AG10803 (cell line): ENCODE results near the gene WDFY4.

ENCODE experiments used
- DNase-seq: peaks from one replicate; pipeline ENCODE4 v3.0.0; 2010; ENCODE audit warnings: low read depth
- H3K4me3 ChIP-seq: 2 replicates; pipeline ENCODE4 v1.5.1; 2011; ENCODE audit warnings: mild to moderate bottlenecking, low read length, control low read depth
- TF ChIP-seq, protein P1 (sequence below): conservative IDR thresholded peaks from 2 replicates; pipeline ENCODE4 v1.5.1; 2011; ENCODE audit warnings: mild to moderate bottlenecking, low read length, control low read depth, inconsistent platforms

Gene WDFY4

DNA sequence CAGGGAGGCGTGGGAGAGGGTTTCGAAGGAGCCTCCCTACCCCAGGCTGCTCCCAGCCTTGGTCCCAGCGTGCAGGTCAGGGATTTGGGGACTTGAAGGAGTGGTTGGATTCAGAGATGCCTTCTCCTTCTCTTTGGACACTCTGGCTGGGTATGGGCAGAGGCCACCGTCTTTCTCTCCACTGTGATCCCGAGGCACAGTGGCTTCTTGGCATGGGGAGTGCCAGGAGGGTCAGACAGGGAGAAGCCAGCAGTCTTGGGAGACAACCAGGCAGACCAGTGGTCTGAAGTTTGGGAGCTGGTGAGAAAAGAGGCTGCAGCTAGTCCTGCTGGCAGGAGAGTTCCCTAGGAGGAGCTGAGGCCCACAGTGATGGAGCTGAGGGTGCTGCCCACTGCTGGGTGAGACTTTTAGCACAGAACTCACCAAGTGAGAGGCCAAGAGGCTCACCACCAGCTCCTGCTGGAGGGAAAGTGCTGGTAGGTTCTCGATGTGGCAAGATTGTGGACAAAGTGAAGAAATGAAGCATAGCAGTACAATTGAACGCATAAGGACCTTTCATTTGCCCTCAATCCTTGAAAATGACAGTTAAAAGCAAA, 35.2 kb upstream of the WDFY4 start:
- H3K4me3 ChIP-seq, result no peak overlapping the region
- TF ChIP-seq, protein P1, sequence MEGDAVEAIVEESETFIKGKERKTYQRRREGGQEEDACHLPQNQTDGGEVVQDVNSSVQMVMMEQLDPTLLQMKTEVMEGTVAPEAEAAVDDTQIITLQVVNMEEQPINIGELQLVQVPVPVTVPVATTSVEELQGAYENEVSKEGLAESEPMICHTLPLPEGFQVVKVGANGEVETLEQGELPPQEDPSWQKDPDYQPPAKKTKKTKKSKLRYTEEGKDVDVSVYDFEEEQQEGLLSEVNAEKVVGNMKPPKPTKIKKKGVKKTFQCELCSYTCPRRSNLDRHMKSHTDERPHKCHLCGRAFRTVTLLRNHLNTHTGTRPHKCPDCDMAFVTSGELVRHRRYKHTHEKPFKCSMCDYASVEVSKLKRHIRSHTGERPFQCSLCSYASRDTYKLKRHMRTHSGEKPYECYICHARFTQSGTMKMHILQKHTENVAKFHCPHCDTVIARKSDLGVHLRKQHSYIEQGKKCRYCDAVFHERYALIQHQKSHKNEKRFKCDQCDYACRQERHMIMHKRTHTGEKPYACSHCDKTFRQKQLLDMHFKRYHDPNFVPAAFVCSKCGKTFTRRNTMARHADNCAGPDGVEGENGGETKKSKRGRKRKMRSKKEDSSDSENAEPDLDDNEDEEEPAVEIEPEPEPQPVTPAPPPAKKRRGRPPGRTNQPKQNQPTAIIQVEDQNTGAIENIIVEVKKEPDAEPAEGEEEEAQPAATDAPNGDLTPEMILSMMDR, result peak; percentile 48; the same call in 1 of the 2 replicates
- peak; percentile 36 for DNase-seq

DNA sequence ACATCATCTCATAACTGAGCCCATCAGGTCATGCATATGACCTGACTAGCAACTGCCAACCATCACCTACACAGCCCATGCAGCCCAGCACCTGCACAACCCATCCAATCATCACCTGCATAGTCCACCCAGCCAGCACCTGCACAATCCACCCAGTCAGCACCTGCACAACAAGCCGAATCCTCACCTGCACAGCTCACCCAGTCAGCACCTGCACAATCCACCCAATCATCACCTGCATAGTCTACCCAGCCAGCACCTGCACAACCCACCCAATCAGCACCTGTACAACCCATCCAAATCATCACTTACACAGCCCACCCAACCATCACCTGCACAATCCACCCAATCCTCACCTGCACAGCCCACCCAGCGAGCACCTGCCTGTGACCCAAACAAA, 33.4 kb upstream of the WDFY4 start:
- no peak overlapping the region for H3K4me3 ChIP-seq
- no peak for DNase-seq
- TF ChIP-seq, protein P1, result no peak

DNA sequence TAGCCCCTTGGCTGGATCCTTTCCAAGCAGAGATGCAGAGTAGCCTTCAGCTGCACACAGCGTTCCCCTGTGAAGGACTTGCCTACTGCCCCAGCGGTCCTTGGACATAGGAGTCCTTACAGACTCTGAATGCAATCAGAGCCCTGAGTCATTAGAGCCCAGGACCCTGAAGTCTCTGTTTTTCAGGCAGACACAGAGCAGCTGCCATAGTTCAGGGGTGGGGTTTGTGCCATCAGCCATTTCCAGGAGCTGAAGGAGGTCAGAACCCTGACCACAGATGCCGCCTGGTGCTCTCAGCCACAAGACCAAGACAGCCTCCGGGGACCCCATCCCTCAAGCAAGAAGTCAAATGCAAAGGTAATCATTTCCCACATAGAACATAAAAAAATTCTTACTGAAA, 32.8 kb upstream of the WDFY4 start:
- DNase-seq, result no peak
- TF ChIP-seq, protein P1, result no peak
- H3K4me3 ChIP-seq, result no peak overlapping the region

DNA sequence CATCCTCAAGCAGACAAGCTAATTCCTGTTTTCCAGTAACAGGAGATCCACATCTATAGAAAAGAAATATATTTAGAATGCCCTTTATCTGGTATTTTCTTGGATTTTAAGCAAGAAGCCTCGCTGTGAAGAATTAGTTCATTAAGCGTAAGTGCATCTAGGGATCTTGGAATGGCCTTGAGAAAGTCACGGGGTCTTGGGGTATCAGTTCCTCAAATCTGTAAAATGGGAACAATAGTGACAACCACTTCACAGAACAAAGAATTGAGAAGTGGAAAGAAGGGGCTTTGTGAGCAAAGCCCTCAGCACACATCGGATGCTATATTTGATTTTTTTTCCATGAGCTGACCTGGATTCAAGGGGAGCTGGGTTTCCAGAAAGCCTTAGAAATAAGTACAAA, 32.3 kb upstream of the WDFY4 start:
- H3K4me3 ChIP-seq, result no peak overlapping the region
- TF ChIP-seq, protein P1, result no peak
- no peak for DNase-seq

DNA sequence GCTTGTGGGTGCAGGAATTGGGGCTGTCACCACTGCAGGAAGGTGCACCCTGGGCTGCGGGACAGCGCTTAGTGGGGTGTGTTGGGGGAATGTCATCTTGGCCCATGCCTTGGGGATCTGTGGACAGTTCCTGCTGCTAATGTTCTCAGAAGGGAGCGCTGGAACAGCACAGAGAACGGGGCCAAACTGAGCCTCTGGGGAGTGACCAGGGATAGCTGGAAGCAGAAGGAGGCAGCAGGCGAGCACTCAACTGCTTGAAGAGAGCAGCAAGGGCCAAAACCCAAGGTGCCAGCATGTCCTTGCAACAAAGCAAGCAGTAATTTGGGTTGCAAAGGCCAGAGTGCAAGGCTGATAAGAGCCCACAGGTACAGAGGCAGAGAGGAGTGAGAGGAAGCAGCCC, 31.3 kb upstream of the WDFY4 start:
- TF ChIP-seq, protein P1, result no peak

DNA sequence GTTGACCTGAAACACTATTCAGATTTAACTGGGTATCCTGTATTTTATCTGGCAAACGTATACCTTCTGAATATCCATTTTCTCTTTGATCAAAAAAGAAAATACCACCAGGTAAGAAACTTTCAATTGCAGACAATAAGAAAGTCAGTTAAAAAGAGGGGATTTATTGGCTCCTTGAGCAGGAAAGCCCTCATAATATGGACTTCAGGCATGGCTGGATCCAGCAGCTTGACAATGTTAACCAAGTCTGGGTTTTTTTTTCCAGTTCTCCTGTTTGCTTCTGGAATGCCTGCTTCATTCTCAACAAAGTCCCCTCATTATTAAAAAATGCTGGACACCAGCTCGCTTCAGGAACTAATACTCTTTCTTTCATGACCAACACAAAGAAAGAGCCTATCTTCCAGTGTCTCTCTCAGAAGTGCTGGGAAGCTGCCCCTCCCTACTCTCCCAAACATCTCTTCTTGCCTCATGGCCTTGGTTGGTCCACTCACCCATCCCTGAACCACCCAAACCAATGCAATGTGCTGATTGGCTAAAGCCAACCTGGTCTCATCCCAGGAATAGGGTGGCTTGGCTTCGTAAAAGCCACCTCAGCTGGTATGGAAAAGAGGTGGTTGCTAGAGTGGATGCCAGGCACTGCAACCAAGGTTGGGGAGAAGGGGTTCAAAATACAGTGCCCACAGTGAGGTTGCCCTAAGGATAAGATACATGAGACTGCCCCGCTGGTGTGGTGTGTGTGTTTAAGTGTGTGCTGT, 30.6 kb upstream of the WDFY4 start:
- TF ChIP-seq, protein P1, result no peak
- no peak for DNase-seq
- H3K4me3 ChIP-seq, result no peak overlapping the region

More for the DNA sequence above, 31.3 kb upstream of the WDFY4 start:
- no peak for DNase-seq
- no peak overlapping the region for H3K4me3 ChIP-seq
